ENCODE results near the gene NAA38.

DNA sequence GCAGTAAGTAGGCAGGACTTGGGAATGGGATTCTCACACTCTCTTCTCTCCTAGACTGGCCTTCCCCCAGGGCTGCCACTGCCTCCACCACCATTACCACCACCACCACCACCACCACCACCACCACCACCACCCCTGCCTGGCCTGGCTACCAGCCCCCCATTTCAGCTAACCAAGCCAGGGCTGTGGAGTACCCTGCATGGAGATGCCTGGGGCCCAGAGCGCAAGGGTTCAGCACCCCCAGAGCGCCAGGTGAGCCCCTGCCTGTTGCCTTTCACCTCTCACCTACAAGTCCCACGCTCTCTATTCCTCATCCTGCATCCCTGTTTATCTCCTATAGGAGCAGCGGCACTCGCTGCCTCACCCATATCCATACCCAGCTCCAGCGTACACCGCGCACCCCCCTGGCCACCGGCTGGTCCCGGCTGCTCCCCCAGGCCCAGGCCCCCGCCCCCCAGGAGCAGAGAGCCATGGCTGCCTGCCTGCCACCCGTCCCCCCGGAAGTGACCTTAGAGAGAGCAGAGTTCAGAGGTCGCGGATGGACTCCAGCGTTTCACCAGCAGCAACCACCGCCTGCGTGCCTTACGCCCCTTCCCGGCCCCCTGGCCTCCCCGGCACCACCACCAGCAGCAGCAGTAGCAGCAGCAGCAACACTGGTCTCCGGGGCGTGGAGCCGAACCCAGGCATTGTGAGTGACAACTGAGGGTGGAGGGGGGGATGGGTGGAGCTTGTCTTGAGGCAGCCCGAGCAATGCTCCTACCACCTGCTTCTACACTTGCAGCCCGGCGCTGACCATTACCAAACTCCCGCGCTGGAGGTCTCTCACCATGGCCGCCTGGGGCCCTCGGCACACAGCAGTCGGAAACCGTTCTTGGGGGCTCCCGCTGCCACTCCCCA lies 10.3 kb downstream of the NAA38 start:
- TF ChIP-seq, protein P1, sequence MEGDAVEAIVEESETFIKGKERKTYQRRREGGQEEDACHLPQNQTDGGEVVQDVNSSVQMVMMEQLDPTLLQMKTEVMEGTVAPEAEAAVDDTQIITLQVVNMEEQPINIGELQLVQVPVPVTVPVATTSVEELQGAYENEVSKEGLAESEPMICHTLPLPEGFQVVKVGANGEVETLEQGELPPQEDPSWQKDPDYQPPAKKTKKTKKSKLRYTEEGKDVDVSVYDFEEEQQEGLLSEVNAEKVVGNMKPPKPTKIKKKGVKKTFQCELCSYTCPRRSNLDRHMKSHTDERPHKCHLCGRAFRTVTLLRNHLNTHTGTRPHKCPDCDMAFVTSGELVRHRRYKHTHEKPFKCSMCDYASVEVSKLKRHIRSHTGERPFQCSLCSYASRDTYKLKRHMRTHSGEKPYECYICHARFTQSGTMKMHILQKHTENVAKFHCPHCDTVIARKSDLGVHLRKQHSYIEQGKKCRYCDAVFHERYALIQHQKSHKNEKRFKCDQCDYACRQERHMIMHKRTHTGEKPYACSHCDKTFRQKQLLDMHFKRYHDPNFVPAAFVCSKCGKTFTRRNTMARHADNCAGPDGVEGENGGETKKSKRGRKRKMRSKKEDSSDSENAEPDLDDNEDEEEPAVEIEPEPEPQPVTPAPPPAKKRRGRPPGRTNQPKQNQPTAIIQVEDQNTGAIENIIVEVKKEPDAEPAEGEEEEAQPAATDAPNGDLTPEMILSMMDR (optimal IDR thresholded peaks at IDR 0.05 in 1 of 3, IDR thresholded peaks at IDR 0.05 in 1 of 3, conservative IDR thresholded peaks at IDR 0.05 in 1 of 3; ENCODE audit: extremely low read depth in 1 of 3, insufficient read depth in 2 of 3, low read length in 3 of 3), result no peak
- TF ChIP-seq EZH2 (IDR thresholded peaks at IDR 0.05; ENCODE audit: low read length), result no peak
